Testis (tissue), 3 donors: Measurements from ENCODE around the gene PRIM1. TPM values are rescaled to one million over a fixed set of nuclear protein-coding genes. Genes with fewer than 3 reads are reported as not detected.
A peak's percentile ranks its signal among the peaks of the same experiment; 100 is the strongest.

Source experiments
- DNase-seq: peaks from one replicate; pipeline ENCODE4 v3.0.0-alpha.2; 2019
- H3K27ac ChIP-seq, 2 donors: fragments of 200-600 bp; sonication (generic); one replicate each; pipeline ENCODE4 v1.5.1; 2019
- H3K27me3 ChIP-seq: fragments of 200-600 bp; sonication (generic); one replicate; pipeline ENCODE4 v1.5.1; 2019
- H3K36me3 ChIP-seq: fragments of 200-600 bp; sonication (generic); one replicate; pipeline ENCODE4 v1.5.1; 2017; ENCODE audit warnings: low read depth; ENCODE audit errors: missing control alignments
- H3K4me1 ChIP-seq: fragments of 200-600 bp; sonication (generic); one replicate; pipeline ENCODE4 v1.5.1; 2019
- H3K4me3 ChIP-seq, 2 donors: fragments of 200-600 bp; sonication (generic); one replicate each; pipeline ENCODE4 v1.5.1; 2017 to 2019
- H3K9me3 ChIP-seq: fragments of 200-600 bp; sonication (generic); one replicate; pipeline ENCODE4 v1.5.1; 2017
- CTCF ChIP-seq, 3 experiments: fragments of 450-650 bp in 2 of 3; fragments of 200-600 bp in 1 of 3; sonication (generic) in 1 of 3; IDR thresholded peaks; one replicate each; pipeline ENCODE4 v1.5.1; 2016 to 2019; ENCODE audit warnings: antibody characterized with exemption in 3 of 3, mild to moderate bottlenecking in 2 of 3, moderate library complexity in 1 of 3
- POLR2A ChIP-seq: fragments of 450-650 bp; IDR thresholded peaks from one replicate; pipeline ENCODE4 v1.6.1; 2017; ENCODE audit warnings: antibody characterized with exemption, mild to moderate bottlenecking, moderate library complexity
- WGBS, 2 donors: methylation state at CpG; one replicate each; pipeline ENCODE4 v1.1.5; 2018; 5-methylcytosine and 5-hydroxymethylcytosine counted together
- intact Hi-C: fragments of 100-400 bp; cut with DNase I; formaldehyde crosslinking; loops from one replicate; pipeline ENCODE4 v1.15.1; 2023; ENCODE audit warnings: low total_unique reads
- polyA plus RNA-seq: library from polyadenylated mRNA; stranded (reverse); fragments of 350-450 nt; fragmentation: Illumina TruSeq; extraction: RNeasy Lipid Tissue Mini Kit (QIAGEN cat#74804); gene quantifications from one replicate; pipeline ENCODE4 v1.2.3, GENCODE V29; 2014; ENCODE audit warnings: low read depth, low replicate concordance; ENCODE audit not compliant: insufficient read depth
- total RNA-seq, 2 donors: library from RNA; depleted of rRNA; stranded (reverse); fragments of >200 nt; gene quantifications; one replicate each; pipeline ENCODE4 v1.2.3, GENCODE V29; 2016

The PRIM1 gene
- total and polyA plus RNA-seq, 3 donors from 2014 or later: 20.5 to 29.9 (median 21.8) TPM

- intact Hi-C loops: no loop called here
- TF ChIP-seq POLR2A (no peak), CTCF (IDR thresholded peaks at IDR 0.05) (no peak)
- no peak overlapping the region for H3K27ac ChIP-seq
- no peaks in the 10 kb centered on the region for H3K9me3 ChIP-seq
- no peaks in the 10 kb centered on the region for H3K27me3 ChIP-seq
- H3K4me1 ChIP-seq: peaks cover 3% of the 10 kb centered on the region
- no peaks in the 10 kb centered on the region for H3K36me3 ChIP-seq
- WGBS, 2 donors: 72 to 81% methylated on average over 4 of the region's 4 CpGs
- no peak overlapping the region for H3K4me3 ChIP-seq
- no peak for DNase-seq
Observed at GRCh38 chr12:56781726-56782125, 29.6 kb upstream of the PRIM1 start.

- WGBS, 2 donors: 54 to 81% methylated on average over 17 of the region's 17 CpGs
- no peaks in the 10 kb centered on the region for H3K36me3 ChIP-seq
- H3K4me1 ChIP-seq: peaks cover 6% of the 10 kb centered on the region
- H3K27ac ChIP-seq: no peak overlapping the region
- TF ChIP-seq POLR2A: no peak
- no peak for TF ChIP-seq CTCF (IDR thresholded peaks at IDR 0.05)
- intact Hi-C loops: loop anchor here (10.0 kb wide), 1 partner anchor 216 kb away; a partner anchor contains a TSS
- no peaks in the 10 kb centered on the region for H3K9me3 ChIP-seq
- no peaks in the 10 kb centered on the region for H3K27me3 ChIP-seq
- peak overlapping the region; percentile 29 to 31 for H3K4me3 ChIP-seq
- DNase-seq: peak; percentile 44
Observed at GRCh38 chr12:56778756-56779155, 26.6 kb upstream of the PRIM1 start.

GRCh38 chr12:56776654-56777053, 24.5 kb upstream of the PRIM1 start:
- intact Hi-C loops: loop anchor here (10.0 kb wide), 1 partner anchor 218 kb away; a partner anchor contains a TSS
- H3K36me3 ChIP-seq: no peaks in the 10 kb centered on the region

GRCh38 chr12:56775638-56776037, 23.5 kb upstream of the PRIM1 start:
- H3K27ac ChIP-seq: no peak overlapping the region
- WGBS, 2 donors: 83 to 90% methylated on average over 6 of the region's 6 CpGs
- TF ChIP-seq CTCF (IDR thresholded peaks at IDR 0.05) (no peak), POLR2A (no peak)
- no peaks in the 10 kb centered on the region for H3K27me3 ChIP-seq
- DNase-seq: no peak
- no peak overlapping the region for H3K4me3 ChIP-seq
- no peaks in the 10 kb centered on the region for H3K9me3 ChIP-seq
- H3K4me1 ChIP-seq: peaks cover 3% of the 10 kb centered on the region
- no peaks in the 10 kb centered on the region for H3K36me3 ChIP-seq
- intact Hi-C loops: loop anchor here (10.0 kb wide), 1 partner anchor 219 kb away; a partner anchor contains a TSS

More at GRCh38 chr12:56776654-56777053, 24.5 kb upstream of the PRIM1 start:
- no peak overlapping the region for H3K27ac ChIP-seq
- no peak overlapping the region for H3K4me3 ChIP-seq
- no peak for TF ChIP-seq POLR2A
- TF ChIP-seq CTCF (IDR thresholded peaks at IDR 0.05): no peak
- H3K4me1 ChIP-seq: peaks cover 3% of the 10 kb centered on the region
- 96 to 97% methylated on average over 3 of the region's 3 CpGs for WGBS, 2 donors
- DNase-seq: no peak
- H3K9me3 ChIP-seq: no peaks in the 10 kb centered on the region
- no peaks in the 10 kb centered on the region for H3K27me3 ChIP-seq

- no peaks in the 10 kb centered on the region for H3K27me3 ChIP-seq
- peaks cover 3% of the 10 kb centered on the region for H3K4me1 ChIP-seq
- H3K27ac ChIP-seq: no peak overlapping the region
- no peak overlapping the region for H3K4me3 ChIP-seq
- no peaks in the 10 kb centered on the region for H3K9me3 ChIP-seq
- 84 to 91% methylated on average over 2 of the region's 2 CpGs for WGBS, 2 donors
- no peak for DNase-seq
- intact Hi-C loops: loop anchor here (10.0 kb wide), 1 partner anchor 222 kb away; a partner anchor contains a TSS
- no peaks in the 10 kb centered on the region for H3K36me3 ChIP-seq
- TF ChIP-seq CTCF (IDR thresholded peaks at IDR 0.05) (no peak), POLR2A (no peak)
Observed at GRCh38 chr12:56773113-56773512, 21.0 kb upstream of the PRIM1 start.
